Measurements from ENCODE around the gene INCA1. TPM values are rescaled to one million over a fixed set of nuclear protein-coding genes. Genes with fewer than 3 reads are reported as not detected.

Gene INCA1
- total and polyA plus RNA-seq, 2 of the 8 experiments (the other 6 are each of a cell fraction or from before 2014, with no cell fraction given), result 0.89 to 1.4 TPM

DNA sequence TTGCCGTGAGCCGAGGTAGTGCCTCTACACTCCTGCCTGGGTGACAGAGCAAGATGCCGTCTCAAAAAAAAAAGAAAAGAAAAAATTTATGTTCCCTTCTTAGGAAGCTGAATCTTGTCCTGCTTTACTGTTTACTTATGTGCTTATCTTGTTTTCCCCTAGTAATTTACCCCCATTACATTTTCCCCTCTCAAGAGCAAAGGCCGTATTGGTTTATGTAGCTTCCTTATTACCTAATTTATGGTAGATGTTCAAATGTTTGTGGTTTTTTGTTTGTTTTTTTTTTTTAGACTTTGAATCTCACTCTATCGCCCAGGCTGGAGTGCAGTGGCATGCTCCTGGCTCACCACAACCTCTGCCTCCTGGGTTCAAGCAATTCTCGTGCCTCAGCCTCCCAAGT is 48.2 kb upstream of the INCA1 start:
- Histone ChIP-seq H3K56ac (replicated peaks; ENCODE audit: insufficient read length, low read depth, low read length) (no peak overlapping the region), H2AK5ac (ENCODE audit: low read depth, low read length) (no peak overlapping the region), H3K4ac (replicated peaks; ENCODE audit: insufficient read length, low read depth, low read length) (no peak overlapping the region), H3K23ac (ENCODE audit: insufficient read length) (no peak overlapping the region), H4K5ac (ENCODE audit: insufficient read length, low read depth, low read length) (no peak overlapping the region), H3K27ac (ENCODE audit: low read depth, low read length) (no peak overlapping the region), H2BK120ac (replicated peaks; ENCODE audit: low read depth, low read length) (no peak overlapping the region), H3K36me3 (ENCODE audit: control insufficient read depth in 2 of 4, insufficient read depth in 4 of 4, low read length in 3 of 4) (no peaks in the 10 kb centered on the region), H3K4me1 (replicated peaks in 1 of 4; ENCODE audit: control insufficient read depth in 3 of 4, insufficient read depth in 4 of 4, low read length in 3 of 4) (no peaks in the 10 kb centered on the region), H4K91ac (replicated peaks; ENCODE audit: insufficient read length, low read length) (no peak overlapping the region), H3K79me1 (ENCODE audit: low read depth, low read length) (no peaks in the 10 kb centered on the region), H2BK12ac (ENCODE audit: low read depth, low read length) (no peak overlapping the region), H2BK15ac (ENCODE audit: low read length) (no peak overlapping the region), H3K14ac (ENCODE audit: insufficient read length) (no peak overlapping the region), H3K4me2 (ENCODE audit: insufficient read depth in 1 of 2, low read depth in 2 of 2, low read length in 2 of 2) (no peak overlapping the region), H4K8ac (ENCODE audit: extremely low read depth, insufficient read depth, low read length) (no peak overlapping the region), H2BK5ac (ENCODE audit: low read depth, low read length) (no peak overlapping the region), H3K9ac (replicated peaks in 1 of 4; ENCODE audit: extremely low read depth in 1 of 4, low read depth in 3 of 4, low read length in 3 of 4) (no peak overlapping the region), H3K27me3 (replicated peaks in 1 of 4; ENCODE audit: control insufficient read depth in 3 of 4, extremely low read depth in 1 of 4, insufficient read depth in 3 of 4, low read length in 3 of 4) (no peaks in the 10 kb centered on the region), H3K4me3 (ENCODE audit: extremely low read depth in 1 of 4, insufficient read depth in 2 of 4, low read depth in 3 of 4, low read length in 4 of 4) (no peak overlapping the region), H3K18ac (ENCODE audit: extremely low read depth, low read length) (no peak overlapping the region), H3K79me2 (ENCODE audit: control insufficient read depth in 1 of 2, insufficient read depth in 2 of 2, low read length in 2 of 2) (no peaks in the 10 kb centered on the region), H2AFZ (ENCODE audit: low read length) (no peak overlapping the region), H3K23me2 (ENCODE audit: low read depth, low read length) (no peaks in the 10 kb centered on the region), H4K20me1 (replicated peaks in 1 of 2; ENCODE audit: control insufficient read depth in 1 of 2, insufficient read depth in 2 of 2, low read length in 2 of 2) (no peaks in the 10 kb centered on the region), H2BK20ac (ENCODE audit: low read length) (no peak overlapping the region), H3K9me3 (ENCODE audit: insufficient read depth in 2 of 2, low read depth in 1 of 2, low read length in 1 of 2) (no peaks in the 10 kb centered on the region)
- 79% methylated on average over 6 of the region's 6 CpGs; no CpG with 5 or more reads in 1 of the 2 experiments for WGBS, 2 experiments (ENCODE audit: extremely low coverage in 1 of 2, insufficient coverage in 1 of 2, insufficient read length in 1 of 2, insufficient replicate concordance in 2 of 2, low coverage in 1 of 2, low lambda C conversion rate in 2 of 2, missing lambda C conversion rate in 1 of 2)
- CTCF ChIA-PET (ENCODE audit: partially characterized antibody), result interaction anchor here (0.6 to 2.7 kb wide), 8 partner anchors 10 to 245 kb away, joined by 3 to 14 read pairs (median 5); no protein-coding TSS in a partner anchor
- FAIRE-seq (no peak), DNase-seq (ENCODE audit: low read depth in 1 of 2, low spot score in 2 of 2) (no peak)
- no peak for TF ChIP-seq CREB1 (IDR thresholded peaks at IDR 0.05)
- TF ChIP-seq GTF2F1 (IDR thresholded peaks at IDR 0.05; ENCODE audit: borderline replicate concordance, low read depth, low read length), result no peak
- no peak for TF ChIP-seq SIX5 (IDR thresholded peaks at IDR 0.05; ENCODE audit: low read depth, low read length)
- no peak for TF ChIP-seq SIN3A (conservative IDR thresholded peaks at IDR 0.05 in 1 of 2, IDR thresholded peaks at IDR 0.05 in 1 of 2; ENCODE audit: low read depth in 1 of 2, low read length in 2 of 2)
- TF ChIP-seq RBBP5 (IDR thresholded peaks at IDR 0.05; ENCODE audit: borderline replicate concordance, low read depth, low read length), result no peak
- TF ChIP-seq RAD21 (IDR thresholded peaks at IDR 0.05 in 1 of 2, conservative IDR thresholded peaks at IDR 0.05 in 1 of 2; ENCODE audit: low read depth in 2 of 2, low read length in 2 of 2), result no peak
- no peak for TF ChIP-seq TEAD4 (IDR thresholded peaks at IDR 0.05; ENCODE audit: low read depth, low read length)
- no peak for TF ChIP-seq CHD1 (IDR thresholded peaks at IDR 0.05; ENCODE audit: low read depth, low read length)
- TF ChIP-seq KDM5A (IDR thresholded peaks at IDR 0.05; ENCODE audit: low read length), result no peak
- TF ChIP-seq GABPA (IDR thresholded peaks at IDR 0.05; ENCODE audit: borderline replicate concordance, insufficient read depth, low read length), result no peak
- no peak for TF ChIP-seq EZH2 (IDR thresholded peaks at IDR 0.05; ENCODE audit: low read depth, low read length, severe bottlenecking)
- POLR2A ChIA-PET (ENCODE audit: partially characterized antibody), result interaction anchor here (0.7 kb wide), 1 partner anchor 16 kb away, joined by 3 read pairs; no protein-coding TSS in a partner anchor

All from H1 (cell line).